Measurements from ENCODE around the gene CD5L.

The CD5L gene

GRCh38 chr1:157806431-157807149, 35.0 kb downstream of the CD5L start:
- DNase-seq, result no peak

- no peak for DNase-seq
Measured at GRCh38 chr1:157803851-157804250, 37.8 kb downstream of the CD5L start.

- DNase-seq, result no peak
Measured at GRCh38 chr1:157799996-157800395, 41.6 kb downstream of the CD5L start.

- no peak for DNase-seq
Measured at GRCh38 chr1:157798211-157798610, 43.4 kb downstream of the CD5L start.

- no peak for DNase-seq
Measured at GRCh38 chr1:157785248-157785647, 56.4 kb downstream of the CD5L start.

- no peak for DNase-seq
Measured at GRCh38 chr1:157784801-157785200, 56.8 kb downstream of the CD5L start.

GRCh38 chr1:157782931-157783330, 58.7 kb downstream of the CD5L start:
- DNase-seq, result no peak

GRCh38 chr1:157781048-157781447, 60.6 kb downstream of the CD5L start:
- DNase-seq, result no peak
